GM18861 (cell line): ENCODE data around the gene PEX14.

Source experiments
- ATAC-seq: cut with Tn5 transposase; IDR thresholded peaks from one replicate; pipeline ENCODE4 v1.9.1; 2021; ENCODE audit not compliant: unreplicated experiment

PEX14 gene

DNA sequence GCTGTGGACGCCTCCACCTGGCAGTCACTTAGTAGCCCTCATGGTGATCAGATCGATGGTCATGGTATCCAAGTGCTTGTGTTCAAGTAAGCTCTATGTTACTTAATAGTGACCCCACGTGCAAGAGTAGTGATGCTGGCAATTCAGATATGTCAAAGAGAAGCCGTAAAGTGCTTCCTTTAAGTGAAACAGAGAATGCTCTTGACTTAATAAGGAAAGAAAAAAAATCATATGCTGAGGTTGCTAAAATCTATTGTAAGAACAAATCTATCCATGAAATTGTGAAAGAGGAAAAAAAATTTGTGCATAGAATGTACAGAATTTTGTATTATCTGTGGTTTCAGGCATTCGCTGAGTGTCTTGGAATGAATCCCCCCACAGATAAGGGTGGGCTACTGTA, 113.9 kb downstream of the PEX14 start:
- ATAC-seq = no peak

DNA sequence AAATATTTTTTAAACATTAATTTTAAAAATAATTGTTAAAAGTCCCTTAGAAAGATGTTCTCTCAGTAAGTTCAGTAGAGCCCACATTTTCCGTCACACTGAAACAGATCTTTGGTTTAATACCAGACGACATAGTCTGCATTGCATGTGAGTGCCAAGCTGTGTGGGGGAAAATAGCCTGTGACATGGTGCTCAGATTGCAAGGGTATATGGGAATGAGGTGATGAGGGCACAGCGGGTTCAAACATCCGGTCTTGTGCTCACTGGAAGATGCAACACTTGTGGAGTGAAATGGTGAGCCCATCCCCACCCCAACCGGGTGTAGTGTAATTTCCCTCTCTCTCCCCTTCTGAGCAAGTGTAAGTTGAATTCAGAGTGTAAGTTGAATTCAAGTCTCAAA, 114.3 kb downstream of the PEX14 start:
- no peak for ATAC-seq

DNA sequence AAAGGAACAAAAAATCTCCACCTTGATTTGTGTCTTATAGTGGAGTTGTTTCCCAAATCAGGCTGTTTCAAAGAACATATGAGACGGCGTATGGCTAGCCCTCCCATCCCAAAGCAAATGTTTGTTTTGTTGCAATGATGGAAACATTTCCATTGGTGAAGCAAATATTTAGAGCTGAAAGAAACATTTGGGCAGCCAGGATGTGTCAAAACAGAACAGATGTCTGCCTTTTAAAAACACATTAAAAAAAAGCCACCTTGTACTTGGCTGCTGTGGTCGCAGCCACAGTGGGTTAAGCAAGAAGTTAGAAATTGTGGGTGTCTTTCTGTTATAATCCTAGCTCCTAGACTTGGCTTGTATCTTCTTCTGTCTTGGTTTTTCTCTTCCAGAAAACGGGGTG, 116.3 kb downstream of the PEX14 start:
- ATAC-seq = no peak

DNA sequence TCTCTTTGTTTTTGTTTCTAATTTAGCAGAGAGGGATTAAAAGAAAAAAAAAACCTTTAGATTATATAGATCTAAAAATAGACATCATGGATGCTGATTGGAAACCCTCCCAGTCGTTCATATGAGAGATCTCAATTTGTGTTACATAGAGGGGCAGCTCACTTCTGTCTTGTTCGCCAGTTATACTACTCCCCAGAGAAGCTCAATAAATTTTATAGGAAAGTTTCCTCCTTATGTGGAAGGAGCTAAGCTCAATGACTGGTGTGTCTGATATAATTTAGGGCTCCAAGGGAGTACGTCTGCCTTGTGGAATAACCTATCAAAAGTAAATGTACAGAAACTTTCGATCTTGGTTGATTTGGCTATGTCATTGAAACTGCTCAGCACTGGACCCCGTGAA, 117.6 kb downstream of the PEX14 start:
- ATAC-seq = no peak

DNA sequence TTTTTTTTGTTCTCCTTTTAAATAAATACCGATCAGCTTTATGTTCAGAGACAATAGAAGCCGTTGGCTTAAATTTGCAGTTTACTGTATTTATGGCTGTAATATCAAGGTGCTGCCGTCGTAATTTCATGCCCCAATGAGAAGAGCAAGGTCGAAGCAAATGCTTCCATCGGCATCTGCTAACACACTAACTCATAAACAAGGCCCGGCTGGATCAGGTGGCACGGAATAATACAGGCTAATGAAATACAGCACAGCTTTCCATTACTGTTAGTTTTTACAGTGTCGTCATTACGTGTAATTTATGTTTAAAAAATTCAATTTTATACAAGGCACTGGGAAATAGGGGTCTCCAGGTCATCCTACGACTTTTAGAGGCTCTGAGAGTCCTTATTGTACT, 119.0 kb downstream of the PEX14 start:
- no peak for ATAC-seq

DNA sequence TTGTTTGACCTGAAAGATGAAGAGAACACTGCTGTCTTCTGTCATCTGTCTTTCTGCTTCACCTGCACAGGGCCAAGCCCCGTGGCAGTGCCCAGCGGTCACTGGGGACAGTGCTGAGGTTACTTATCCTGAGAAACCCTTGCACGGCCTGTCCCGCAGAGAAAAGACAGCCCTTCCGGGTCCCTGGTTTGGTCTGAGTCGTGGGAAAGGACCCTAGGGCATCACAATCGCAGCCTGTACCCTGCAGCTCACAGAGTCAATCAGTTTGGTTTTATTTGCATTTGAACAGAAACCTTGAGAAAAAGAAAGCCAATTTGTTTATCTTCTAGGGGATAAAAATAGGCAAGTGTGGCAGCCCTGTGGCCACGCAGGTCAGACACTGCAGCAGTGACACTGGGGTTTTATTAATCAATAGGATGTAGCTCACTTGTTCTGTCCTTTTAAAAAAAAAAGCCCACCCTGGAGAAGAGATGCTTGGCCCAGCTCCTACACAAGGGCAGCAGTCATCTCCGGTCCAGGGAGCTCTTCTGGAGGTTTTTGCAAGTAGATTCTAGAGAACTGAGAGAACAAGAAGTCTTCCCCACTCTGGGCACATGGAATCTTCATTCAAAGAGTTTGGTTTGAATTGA, 120.0 kb downstream of the PEX14 start:
- ATAC-seq = no peak

DNA sequence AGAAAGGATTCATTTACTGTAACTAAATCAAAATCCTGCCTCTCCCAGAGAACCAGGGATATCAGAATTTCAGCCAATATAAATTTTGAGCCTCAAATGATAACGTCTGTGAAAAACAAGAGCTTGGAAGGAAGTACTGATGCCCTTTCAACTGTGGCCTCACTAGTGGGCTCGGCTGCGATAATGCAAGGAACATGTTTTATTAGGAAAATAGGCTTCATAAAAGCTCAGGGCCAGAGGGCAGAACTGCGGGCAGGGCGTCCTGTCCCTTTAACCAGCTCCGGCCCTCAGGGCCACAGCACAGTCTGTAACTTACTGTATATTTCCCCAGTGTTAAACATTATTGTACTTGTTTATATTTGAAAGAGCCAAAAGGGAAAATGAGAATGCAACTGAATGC, 122.0 kb downstream of the PEX14 start:
- no peak for ATAC-seq

DNA sequence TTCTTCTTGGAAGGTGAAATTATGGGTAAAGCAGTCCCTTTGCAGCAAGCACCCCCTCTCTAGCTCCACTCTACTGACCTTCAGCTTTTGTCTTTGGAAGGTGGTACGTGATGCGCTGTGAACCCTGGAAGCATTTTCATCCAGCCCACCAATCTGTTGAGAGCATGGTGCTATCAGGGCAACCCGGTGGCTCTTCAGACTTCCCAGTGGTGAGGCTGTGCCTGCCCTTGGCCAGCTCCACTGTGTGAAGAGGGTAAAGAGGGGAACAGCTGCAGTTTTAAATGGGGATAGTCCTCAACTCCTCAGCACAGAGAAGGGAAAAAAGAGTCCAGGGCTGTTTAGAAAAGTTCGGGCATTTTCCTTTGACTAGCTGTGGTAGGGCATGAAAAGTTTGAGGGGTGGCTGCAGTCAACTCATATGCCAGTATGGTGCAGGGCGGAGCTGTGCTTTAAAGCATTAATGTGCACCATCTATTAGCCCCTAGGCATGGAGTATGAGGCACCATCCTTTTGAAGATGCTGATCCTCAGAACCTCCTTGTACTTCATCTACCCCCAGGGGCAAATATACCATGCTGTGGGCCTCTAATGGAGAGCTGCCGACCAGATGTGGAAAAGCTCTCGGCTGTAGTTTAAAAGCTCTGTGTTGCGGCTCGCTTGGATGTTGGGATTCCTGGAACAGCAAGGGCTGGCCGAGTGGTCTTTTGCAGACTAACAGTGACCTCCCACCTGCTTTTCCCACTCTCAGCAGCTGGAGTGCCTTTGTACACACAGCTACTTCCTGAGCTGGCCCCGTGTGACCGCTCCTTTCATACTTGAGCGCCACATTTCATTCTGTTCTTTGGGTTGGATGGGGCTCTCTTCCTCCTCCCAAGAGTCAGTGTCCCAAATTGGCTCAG, 123.0 kb downstream of the PEX14 start:
- ATAC-seq = no peak

DNA sequence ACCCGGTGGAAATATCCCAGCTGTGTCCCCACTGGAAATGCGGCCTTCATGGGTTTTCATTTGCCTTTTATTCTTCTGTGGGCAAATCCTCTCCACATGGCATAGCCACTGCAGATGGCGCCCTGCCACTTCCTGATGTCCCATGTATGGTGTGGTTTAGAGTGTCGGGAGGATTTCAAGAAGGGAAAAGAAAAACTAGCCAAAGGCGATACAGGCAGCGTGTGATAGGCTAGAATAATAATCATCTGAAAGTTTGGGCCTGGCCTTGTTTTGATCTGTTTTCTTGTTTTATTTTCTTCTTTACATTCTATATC, 123.6 kb downstream of the PEX14 start:
- no peak for ATAC-seq

DNA sequence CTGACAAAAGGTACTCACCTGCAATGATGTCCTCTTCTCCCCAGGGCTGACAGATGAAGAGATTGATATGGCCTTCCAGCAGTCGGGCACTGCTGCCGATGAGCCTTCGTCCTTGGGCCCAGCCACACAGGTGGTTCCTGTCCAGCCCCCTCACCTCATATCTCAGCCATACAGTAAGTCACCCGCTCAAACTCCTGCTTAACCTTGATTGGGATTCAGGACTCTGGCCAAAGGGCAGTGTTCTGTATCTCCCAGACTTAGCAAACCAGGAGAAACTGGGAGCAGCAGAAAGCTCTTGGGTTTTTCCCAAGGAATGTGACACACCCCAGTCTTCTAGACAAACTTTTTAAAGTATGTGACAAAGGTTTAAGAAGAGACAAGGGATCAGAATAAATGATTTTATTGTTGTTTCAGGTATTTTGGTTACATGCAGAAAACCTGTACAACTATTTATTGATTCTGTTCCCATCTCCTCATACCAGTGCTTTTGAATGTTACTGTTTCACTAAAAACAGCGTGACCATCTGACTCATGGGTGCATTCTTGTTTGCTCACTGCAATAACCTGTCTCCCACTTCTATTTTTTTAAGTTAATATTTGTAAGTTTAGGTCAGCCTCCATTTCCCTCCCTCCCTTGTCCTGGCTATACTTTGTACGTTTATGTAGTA, 124.6 kb downstream of the PEX14 start:
- ATAC-seq = no peak

DNA sequence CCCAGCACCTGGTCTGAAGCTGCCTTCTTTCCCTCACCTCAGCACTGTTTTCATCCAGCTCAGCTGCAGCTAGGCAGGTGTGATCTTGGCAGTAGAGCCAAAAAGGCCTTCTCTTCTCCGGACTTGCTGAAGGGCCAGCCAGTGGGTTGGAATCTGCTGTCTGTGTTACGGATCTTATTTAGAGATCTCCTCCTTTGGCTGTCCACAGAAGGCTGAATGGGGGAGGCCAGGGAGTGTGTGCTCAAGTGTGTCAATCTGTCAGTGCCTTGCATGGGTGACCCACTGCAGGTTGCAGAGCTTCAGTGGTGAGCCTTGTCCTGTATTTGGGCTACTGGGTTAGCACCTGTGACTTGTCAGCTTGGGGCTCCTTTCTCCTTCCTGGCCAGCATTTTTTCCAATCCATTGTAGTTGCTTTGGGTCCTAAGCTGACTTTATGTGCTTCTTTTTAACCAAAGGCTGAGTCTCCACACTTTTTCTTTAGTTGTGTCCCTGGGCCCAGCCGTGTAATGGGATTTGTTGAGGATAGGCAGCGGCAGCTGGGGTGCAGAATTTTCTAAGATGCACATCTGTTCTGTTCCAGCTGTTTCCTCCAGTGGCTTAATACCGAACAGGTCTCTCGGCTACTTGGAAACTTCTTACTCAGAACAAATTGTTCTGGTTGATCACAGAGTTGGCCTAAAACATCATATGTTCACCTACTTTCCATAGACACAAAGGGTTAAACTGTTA, 126.8 kb downstream of the PEX14 start:
- no peak for ATAC-seq

DNA sequence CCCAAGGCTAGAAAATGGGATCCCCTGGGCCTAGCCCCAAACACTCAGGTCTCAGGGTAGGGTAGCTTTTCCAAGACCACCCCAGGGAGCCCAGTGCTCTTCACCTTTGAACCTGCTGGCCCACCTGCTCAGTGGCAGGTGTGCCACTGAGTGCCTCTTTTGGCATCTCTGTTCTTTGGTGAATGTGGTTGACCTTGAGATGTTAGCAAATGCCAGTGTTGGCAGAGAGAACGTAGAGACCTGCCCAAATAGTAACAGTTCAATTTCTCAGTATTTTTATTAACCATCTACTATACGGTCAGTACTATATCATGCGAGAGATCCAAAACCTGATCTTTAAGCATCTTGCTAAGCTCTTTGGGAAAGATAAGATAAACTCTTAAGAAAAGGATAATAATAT, 128.2 kb downstream of the PEX14 start:
- ATAC-seq = no peak

DNA sequence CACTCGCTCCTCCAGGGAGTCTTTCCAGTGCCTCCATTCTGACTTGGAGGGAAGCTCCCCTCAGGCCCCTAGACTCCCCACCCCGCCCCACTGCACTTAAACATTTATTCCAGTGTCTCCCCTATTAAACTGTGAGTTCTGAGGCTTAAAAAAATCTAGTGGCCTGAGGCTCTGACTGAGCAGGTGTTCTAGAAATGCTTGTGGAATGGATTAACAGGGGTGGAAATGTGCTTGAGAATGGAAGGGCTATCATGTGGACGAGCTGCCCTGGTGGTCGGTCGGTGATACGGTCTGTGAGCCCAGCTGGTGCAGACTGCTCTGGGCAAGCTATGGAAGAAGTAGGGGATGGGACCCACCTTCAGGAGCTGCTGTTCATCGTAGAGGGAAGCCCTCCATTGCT, 130.2 kb downstream of the PEX14 start:
- ATAC-seq = no peak

DNA sequence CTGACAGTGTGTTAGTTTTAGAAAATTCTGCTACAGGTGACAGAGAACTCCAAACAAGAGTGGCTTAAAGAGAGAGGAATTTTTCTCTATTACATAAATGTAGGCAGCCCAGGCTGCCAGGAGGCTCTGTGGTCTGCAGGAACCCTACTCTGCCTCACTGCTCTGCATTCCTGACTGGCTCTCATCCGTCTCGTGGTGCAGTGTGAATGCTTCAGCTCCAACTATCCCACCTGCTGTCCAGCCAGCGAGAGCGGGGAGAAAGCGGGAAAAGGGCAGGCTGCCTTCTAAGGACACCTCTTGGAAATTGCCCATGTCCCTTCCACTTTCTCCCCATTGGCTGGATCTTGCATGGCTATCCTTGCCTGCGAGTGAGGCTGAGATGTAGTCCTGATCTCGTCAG, 131.3 kb downstream of the PEX14 start:
- ATAC-seq = no peak

DNA sequence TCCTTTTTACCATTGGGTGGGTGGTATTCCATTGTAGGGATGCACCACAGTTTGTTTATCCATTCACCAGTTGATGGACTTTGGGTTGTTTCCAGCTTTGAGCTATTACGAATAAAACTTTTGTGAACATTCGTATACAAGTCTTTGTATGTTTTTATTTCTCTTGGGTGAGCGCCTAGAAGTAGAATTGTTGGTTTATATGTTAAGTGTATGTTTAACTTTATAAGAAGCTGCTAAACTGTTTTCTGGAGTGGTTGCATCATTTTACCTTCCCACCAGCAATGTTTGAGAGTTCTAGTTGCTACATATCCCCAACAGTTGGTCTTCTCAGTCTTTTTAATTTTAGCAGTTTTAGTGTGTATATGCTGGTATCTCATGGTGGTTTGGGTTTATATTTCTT, 132.5 kb downstream of the PEX14 start:
- ATAC-seq = no peak

DNA sequence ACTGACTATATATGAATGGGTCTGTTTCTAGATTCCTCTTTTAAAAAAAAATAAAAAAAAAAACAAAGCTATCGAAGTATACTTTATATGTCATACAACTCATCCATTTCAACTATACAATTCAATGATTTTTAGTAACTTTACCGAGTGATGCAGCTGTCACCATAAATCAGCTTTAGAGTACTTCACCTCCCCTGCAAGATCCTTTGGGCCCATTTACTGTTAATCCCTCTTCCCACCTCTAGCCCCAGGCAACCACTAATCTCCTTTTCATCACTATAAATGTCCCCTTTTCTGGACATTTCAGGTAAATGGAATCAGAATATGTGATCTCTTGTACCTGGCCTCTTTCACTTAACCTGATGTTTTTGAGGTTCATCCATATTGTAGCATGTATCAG, 133.9 kb downstream of the PEX14 start:
- no peak for ATAC-seq

DNA sequence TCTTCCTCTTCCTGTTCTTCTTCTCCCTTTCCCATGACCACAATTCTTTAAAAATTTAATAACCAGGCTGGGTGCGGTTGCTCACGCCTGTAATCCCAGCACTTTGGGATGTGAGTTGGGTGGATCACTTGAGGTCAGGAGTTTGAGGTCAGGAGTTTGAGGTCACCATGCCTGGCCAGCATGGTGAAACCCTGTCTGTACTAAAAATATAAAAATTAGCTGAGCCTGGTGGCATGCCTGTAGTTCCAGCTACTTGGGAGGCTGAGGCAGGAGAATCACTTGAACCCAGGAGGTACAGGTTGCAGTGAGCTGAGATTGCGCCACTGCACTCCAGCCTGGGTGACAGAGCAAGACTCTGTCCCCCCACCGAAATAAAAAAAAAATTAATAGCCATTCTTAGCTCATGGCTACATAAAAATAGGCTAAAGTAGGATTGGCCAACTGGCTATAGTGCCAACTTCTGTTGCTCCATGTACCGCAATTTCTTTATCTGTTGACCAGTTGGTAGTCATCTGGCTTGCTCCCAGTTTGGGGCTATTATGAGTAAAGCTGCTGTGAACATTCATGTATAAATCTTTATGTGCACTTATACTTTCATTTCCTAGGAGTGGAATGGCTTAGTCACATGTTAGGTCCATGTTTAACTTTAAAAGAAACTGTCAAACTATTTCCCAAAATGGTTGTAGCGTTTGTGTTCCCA, 136.3 kb downstream of the PEX14 start:
- ATAC-seq = no peak

DNA sequence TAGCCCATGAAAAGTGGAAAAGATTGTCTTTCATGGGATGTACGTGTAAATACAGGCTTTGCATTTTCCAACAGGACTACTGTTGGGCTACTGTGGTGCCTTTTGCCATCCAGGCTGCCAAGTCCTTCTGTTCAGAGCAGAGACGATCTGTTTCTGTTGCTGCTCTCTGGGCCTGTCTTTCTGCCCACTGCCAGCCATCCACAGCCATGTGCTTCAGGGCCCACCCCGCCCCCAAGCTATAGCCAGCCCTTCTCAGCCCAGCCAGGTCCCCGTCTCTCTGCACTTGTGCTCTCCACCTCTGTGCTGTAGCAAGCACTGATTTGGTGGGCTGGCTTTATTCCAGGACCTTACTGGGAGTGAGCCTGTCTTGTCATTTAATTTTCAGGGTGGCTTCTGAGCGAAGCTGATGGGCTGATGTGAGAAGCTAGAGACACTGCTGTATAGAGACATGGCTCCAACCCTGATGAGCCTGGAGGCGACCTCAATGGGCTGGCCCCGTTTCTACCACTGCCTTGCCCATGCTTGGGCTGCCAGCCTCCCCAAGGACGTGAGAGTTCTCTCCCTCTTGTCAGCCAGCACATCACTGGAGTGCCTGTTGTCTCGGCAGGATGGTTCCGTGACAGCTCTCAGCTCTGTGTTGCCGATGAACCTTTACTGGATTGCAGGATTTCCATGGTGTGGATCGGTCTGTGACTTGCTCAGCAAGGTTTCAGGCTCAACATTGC, 137.8 kb downstream of the PEX14 start:
- no peak for ATAC-seq

DNA sequence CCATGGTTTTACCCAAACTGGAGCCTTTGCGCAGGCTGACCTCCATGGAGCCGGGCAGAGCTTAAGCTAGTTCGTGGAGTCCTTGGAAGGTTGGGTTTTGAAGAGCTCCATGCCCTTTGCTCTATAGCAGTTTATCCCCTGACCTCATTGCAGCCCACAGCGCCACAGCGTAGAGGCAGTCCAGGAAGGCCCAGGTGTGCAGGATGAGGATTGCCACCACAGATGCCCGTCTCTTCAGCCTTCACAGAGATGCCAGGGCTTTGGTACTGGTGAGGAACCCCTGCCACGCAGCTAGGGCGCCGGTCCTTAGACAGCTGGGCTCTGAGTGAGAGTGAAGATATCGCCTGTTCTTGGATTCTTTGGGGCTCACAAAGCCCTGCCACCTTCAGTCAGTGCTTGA, 138.6 kb downstream of the PEX14 start:
- ATAC-seq = no peak

DNA sequence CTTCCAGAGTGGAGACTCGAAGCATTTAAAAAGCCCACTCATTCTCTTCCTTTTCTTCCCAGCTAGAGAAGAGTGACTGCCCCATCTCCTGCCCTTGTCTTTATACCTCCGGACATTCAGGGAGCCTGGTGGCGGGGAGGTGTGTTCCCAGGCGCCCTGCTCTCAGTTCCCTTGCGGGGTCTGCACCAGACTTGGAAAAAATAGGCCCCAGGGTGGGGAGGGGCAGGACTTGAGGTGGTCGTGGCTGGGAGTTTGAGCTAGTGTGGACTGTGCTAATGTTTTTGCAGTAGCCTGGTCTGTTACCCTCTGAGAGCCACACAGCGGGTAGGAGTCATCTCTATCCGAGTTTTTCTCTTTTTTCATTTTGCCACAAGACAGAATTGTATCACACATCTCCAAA, 139.1 kb downstream of the PEX14 start:
- ATAC-seq = no peak
